ENCODE measurements around the gene SARNP. TPM values are rescaled to one million over a fixed set of nuclear protein-coding genes. Genes with fewer than 3 reads are reported as not detected.
"Not testable (repeated sequence)": the region's sequence is repeated elsewhere in the genome, so short reads cannot be mapped to it uniquely, and the experiment has no call there.

The SARNP gene
- total RNA-seq (10 to 100 TPM; 38.3 to 52.6 (median 43.0) TPM), polyA plus RNA-seq (10 to 100 TPM; 72.6 to 98.0 (median 81.5) TPM)
- long read RNA-seq, donor 1, transcript SARNP-201 (11 exons, 926 nt) = major isoform, 16 of 16 reads
- long read RNA-seq, donor 1, partial matches to known transcripts = 0 of 16 reads
- long read RNA-seq, donor 1, other reads (novel, unspliced or antisense) = 0 of 16 reads
- long read RNA-seq, donor 2, transcript SARNP-201 (11 exons, 926 nt) = major isoform, 20 of 25 reads
- long read RNA-seq, donor 2, partial matches to known transcripts = 0 of 25 reads
- long read RNA-seq, donor 2, other reads (novel, unspliced or antisense) = 1 of 25 reads

- Histone ChIP-seq H3K4me3 (peak within 1 kb of the TSS; percentile 84), H3K27me3 (ENCODE audit: insufficient read depth in 3 of 3, low read length in 2 of 3) (no peaks in the 10 kb centered on the region), H3K27ac (peak within 1 kb of the TSS; percentile 85), H3K36me3 (ENCODE audit: insufficient read depth in 1 of 2, low read depth in 1 of 2) (peaks cover 15 to 62% of the 10 kb centered on the region in 2 donors), H3K9me3 (no peaks in the 10 kb centered on the region), H3K4me1 (peaks cover 37% of the 10 kb centered on the region)
- ATAC-seq = peak; percentile 98 to 99 (median 99)
- DNase-seq = peak; percentile 95 to 96
- intact Hi-C loops (cut with DNase I) = loop anchor here (5.0 to 10.0 kb wide), 2 partner anchors 110 to 143 kb away; partner anchors contain the start of gene PYM1 (in 1 of the 2)
- no peak for TF ChIP-seq CTCF (IDR thresholded peaks at IDR 0.05)
- WGBS, 3 donors = 0 to 1% (median 0%) methylated on average over 38 of the region's 38 CpGs
Observed at GRCh38 chr12:55817345-55818139, at the start of gene SARNP, which contains the start of gene ORMDL2. TSS of gene SARNP (minus strand) at chr12:55817724. CDS start at chr12:55817701, 23 bp downstream. TSS of gene ORMDL2 (plus strand) at chr12:55818041. CDS start at chr12:55819000, 959 bp downstream.

GRCh38 chr12:55866454-55867004 is 49.0 kb upstream of the SARNP start:
- H3K36me3 ChIP-seq (ENCODE audit: insufficient read depth in 1 of 2, low read depth in 1 of 2); H3K9me3 ChIP-seq; intact Hi-C loops (cut with DNase I); H3K27ac ChIP-seq; ATAC-seq; H3K4me1 ChIP-seq; H3K27me3 ChIP-seq (ENCODE audit: insufficient read depth in 3 of 3, low read length in 2 of 3); DNase-seq; H3K4me3 ChIP-seq: not testable (repeated sequence)
- WGBS, 3 donors = 95 to 99% (median 97%) methylated on average over 3 of the region's 3 CpGs

- 89 to 95% (median 92%) methylated on average over 2 of the region's 2 CpGs for WGBS, 3 donors
- TF ChIP-seq CTCF (IDR thresholded peaks at IDR 0.05) = no peak
- H3K27ac ChIP-seq = no peak overlapping the region
- intact Hi-C loops (cut with DNase I) = no loop called here
- H3K4me1 ChIP-seq = no peaks in the 10 kb centered on the region
- no peaks in the 10 kb centered on the region for H3K27me3 ChIP-seq (ENCODE audit: insufficient read depth in 3 of 3, low read length in 2 of 3)
- ATAC-seq (no peak), DNase-seq (no peak)
- no peak overlapping the region for H3K4me3 ChIP-seq
- H3K9me3 ChIP-seq = peaks cover 7% of the 10 kb centered on the region
- H3K36me3 ChIP-seq (ENCODE audit: insufficient read depth in 1 of 2, low read depth in 1 of 2) = no peaks in the 10 kb centered on the region
Observed at GRCh38 chr12:55865327-55865726, 47.8 kb upstream of the SARNP start.

GRCh38 chr12:55862931-55863330 is 45.4 kb upstream of the SARNP start:
- H3K27ac ChIP-seq; ATAC-seq; H3K9me3 ChIP-seq; H3K4me3 ChIP-seq; DNase-seq; H3K27me3 ChIP-seq (ENCODE audit: insufficient read depth in 3 of 3, low read length in 2 of 3); H3K36me3 ChIP-seq (ENCODE audit: insufficient read depth in 1 of 2, low read depth in 1 of 2); intact Hi-C loops (cut with DNase I); H3K4me1 ChIP-seq: not testable (repeated sequence)
- 94 to 96% (median 95%) methylated on average over 13 of the region's 13 CpGs for WGBS, 3 donors

GRCh38 chr12:55862286-55862685 is 44.8 kb upstream of the SARNP start:
- no peak for TF ChIP-seq CTCF (IDR thresholded peaks at IDR 0.05)
- Histone ChIP-seq H3K4me1 (no peaks in the 10 kb centered on the region), H3K36me3 (ENCODE audit: insufficient read depth in 1 of 2, low read depth in 1 of 2) (no peaks in the 10 kb centered on the region), H3K9me3 (peaks cover 7% of the 10 kb centered on the region), H3K27ac (no peak overlapping the region), H3K4me3 (no peak overlapping the region), H3K27me3 (ENCODE audit: insufficient read depth in 3 of 3, low read length in 2 of 3) (no peaks in the 10 kb centered on the region)
- intact Hi-C loops (cut with DNase I) = no loop called here
- no peak for DNase-seq
- ATAC-seq = no peak

Data from psoas muscle (tissue), 8 donors.